ENCODE measurements around the gene MYH10. TPM values are rescaled to one million over a fixed set of nuclear protein-coding genes. Genes with fewer than 3 reads are reported as not detected.
A peak's percentile ranks its signal among the peaks of the same experiment; 100 is the strongest.

MYH10 gene
- total RNA-seq, 4 donors from 2014 or later = 29.3 to 50.0 (median 35.4) TPM

DNA sequence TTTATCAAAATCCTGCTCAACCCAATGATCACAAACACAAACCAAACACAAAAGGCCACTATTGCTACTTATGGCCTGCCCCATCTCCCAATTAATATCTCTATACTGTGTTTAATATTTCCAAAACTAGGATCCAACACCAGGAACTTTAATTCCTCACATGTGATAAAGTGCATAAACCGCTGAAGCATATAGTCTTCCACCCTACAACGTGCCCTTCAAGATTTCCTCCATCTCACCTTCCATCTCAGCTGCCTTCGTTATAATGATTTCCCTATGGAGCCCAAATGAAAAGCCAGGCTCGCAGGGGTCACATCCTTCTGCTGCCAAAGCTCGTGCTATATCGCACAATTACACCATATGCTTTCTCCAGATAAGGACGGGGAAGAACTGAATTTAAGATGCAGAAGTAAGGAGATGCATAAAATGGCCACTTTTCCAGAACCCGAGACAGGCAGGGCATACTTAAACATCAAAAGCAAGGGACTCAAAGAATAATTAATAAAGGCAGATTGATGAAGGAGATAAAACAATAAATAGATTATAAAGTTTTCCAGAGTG, 1.8 kb downstream of the MYH10 start:
- Histone ChIP-seq H3K4me1 (peaks cover 0 to 24% (median 3%) of the 10 kb centered on the region in 4 donors), H3K27ac (peak overlapping the region in 2 of 4 donors; percentile 78 to 89), H3K4me3 (peak overlapping the region in 2 of 4 donors; percentile 62 to 78), H3K27me3 (no peaks in the 10 kb centered on the region), H3K36me3 (no peaks in the 10 kb centered on the region), H3K9me3 (no peaks in the 10 kb centered on the region)
- no peak for DNase-seq (ENCODE audit: low spot score in 2 of 2)
- WGBS, 2 donors = 38 to 40% methylated on average over 8 of the region's 8 CpGs
- TF ChIP-seq POLR2A (IDR thresholded peaks at IDR 0.05) (no peak), EP300 (IDR thresholded peaks at IDR 0.05) (no peak)
- TF ChIP-seq, protein P1, sequence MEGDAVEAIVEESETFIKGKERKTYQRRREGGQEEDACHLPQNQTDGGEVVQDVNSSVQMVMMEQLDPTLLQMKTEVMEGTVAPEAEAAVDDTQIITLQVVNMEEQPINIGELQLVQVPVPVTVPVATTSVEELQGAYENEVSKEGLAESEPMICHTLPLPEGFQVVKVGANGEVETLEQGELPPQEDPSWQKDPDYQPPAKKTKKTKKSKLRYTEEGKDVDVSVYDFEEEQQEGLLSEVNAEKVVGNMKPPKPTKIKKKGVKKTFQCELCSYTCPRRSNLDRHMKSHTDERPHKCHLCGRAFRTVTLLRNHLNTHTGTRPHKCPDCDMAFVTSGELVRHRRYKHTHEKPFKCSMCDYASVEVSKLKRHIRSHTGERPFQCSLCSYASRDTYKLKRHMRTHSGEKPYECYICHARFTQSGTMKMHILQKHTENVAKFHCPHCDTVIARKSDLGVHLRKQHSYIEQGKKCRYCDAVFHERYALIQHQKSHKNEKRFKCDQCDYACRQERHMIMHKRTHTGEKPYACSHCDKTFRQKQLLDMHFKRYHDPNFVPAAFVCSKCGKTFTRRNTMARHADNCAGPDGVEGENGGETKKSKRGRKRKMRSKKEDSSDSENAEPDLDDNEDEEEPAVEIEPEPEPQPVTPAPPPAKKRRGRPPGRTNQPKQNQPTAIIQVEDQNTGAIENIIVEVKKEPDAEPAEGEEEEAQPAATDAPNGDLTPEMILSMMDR (IDR thresholded peaks at IDR 0.05) = no peak

DNA sequence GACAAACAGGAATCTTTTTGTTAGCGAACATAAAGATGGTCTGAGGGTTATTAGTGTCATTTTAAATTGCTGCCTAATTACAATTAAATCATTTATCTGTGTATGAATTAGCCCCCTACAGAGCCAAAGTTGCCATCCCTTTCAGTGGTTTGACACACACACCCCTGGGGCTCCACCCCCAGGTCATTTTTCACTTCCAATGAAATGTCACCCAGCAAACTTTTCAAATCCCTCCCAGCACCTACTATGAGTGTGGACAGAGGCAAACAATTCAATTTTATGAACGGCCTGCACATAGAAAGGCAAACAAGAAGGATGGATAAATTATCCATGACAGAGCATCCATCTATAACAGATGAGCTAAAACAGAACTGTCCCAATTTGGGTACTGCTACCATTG, 2.4 kb downstream of the MYH10 start:
- peaks cover 0 to 24% (median 3%) of the 10 kb centered on the region in 4 donors for H3K4me1 ChIP-seq
- WGBS, 2 donors = 63 to 73% methylated on average over 2 of the region's 2 CpGs
- TF ChIP-seq POLR2A (IDR thresholded peaks at IDR 0.05) (no peak), EP300 (IDR thresholded peaks at IDR 0.05) (no peak)
- TF ChIP-seq, protein P1 (IDR thresholded peaks at IDR 0.05) = no peak
- H3K27me3 ChIP-seq = no peaks in the 10 kb centered on the region
- no peak overlapping the region for H3K4me3 ChIP-seq
- DNase-seq (ENCODE audit: low spot score in 2 of 2) = no peak
- no peak overlapping the region for H3K27ac ChIP-seq
- H3K36me3 ChIP-seq = no peaks in the 10 kb centered on the region
- H3K9me3 ChIP-seq = no peaks in the 10 kb centered on the region

DNA sequence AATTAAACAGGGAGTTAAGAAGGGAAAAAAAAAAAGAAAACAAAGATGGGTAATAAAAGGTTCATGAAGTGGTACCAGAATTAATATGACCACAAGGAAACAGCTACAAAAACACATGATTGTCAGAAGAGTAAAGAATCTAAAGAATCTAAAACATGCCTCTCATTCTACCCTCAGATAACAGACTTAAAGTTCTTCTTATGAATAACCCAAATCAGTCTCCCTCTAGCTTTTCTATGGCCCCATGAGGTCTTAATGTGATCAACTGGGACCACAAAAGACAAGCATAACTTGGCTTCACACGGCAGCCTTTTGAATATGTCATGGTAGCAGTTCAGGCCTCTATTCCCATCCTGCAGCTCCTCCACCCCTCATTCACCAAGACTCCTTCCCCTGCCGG, 6.9 kb downstream of the MYH10 start:
- Histone ChIP-seq H3K27me3 (no peaks in the 10 kb centered on the region), H3K4me1 (peaks cover 0 to 4% (median 0%) of the 10 kb centered on the region in 4 donors), H3K36me3 (no peaks in the 10 kb centered on the region), H3K27ac (no peak overlapping the region), H3K4me3 (no peak overlapping the region), H3K9me3 (no peaks in the 10 kb centered on the region)
- TF ChIP-seq, protein P1 (IDR thresholded peaks at IDR 0.05) = no peak
- TF ChIP-seq POLR2A (IDR thresholded peaks at IDR 0.05) = no peak
- TF ChIP-seq EP300 (IDR thresholded peaks at IDR 0.05) = no peak
- WGBS, 2 donors = 50 to 61% methylated on average over 2 of the region's 2 CpGs
- DNase-seq (ENCODE audit: low spot score in 2 of 2) = no peak

DNA sequence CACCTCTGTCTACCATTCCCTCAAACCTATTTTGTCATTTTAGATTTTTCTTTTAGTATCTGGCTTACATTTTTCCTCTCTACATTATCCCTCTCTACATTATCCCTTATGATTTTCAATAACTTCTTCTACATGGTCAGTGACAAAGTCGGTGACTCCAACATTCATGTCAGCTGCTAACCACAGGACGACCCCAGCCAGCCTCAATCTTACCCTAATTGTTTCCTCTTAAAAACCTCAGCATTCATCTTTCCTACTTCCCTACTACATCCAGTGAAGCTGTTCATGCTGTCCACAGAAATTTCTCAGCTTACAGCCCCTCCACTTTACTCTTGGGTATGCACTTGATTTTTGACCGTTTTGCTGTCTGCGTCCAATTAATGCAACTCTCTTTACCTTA, 8.3 kb downstream of the MYH10 start:
- Histone ChIP-seq H3K27ac (no peak overlapping the region), H3K4me1 (no peaks in the 10 kb centered on the region), H3K9me3 (no peaks in the 10 kb centered on the region), H3K36me3 (peaks cover 0 to 3% (median 0%) of the 10 kb centered on the region in 3 donors), H3K4me3 (no peak overlapping the region), H3K27me3 (no peaks in the 10 kb centered on the region)
- 80 to 81% methylated on average over 4 of the region's 4 CpGs for WGBS, 2 donors
- TF ChIP-seq, protein P1 (IDR thresholded peaks at IDR 0.05) = no peak
- TF ChIP-seq EP300 (IDR thresholded peaks at IDR 0.05) = no peak
- no peak for TF ChIP-seq POLR2A (IDR thresholded peaks at IDR 0.05)
- no peak for DNase-seq (ENCODE audit: low spot score in 2 of 2)

DNA sequence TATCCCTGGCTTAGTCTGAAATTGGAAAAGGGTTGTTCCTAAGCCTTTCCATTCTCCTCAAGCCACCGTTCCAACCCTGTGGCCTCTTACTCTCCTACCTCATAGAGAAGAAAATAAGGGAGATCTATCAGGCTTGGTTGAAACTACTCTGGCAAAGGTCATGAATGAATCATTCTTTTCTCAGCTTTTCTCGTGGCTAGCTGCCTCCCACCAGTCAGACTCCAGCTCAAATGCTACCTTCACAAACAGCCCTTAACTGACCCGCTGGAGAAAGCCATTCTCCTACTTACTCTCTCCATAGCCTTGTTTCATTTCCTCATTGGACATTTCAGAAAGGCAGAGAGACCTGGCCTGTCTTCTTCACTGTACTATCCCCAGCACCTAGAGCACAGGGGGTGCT, 8.9 kb downstream of the MYH10 start:
- Histone ChIP-seq H3K27me3 (no peaks in the 10 kb centered on the region), H3K4me3 (no peak overlapping the region)
- TF ChIP-seq POLR2A (IDR thresholded peaks at IDR 0.05) (no peak), EP300 (IDR thresholded peaks at IDR 0.05) (no peak)
- TF ChIP-seq, protein P1 (IDR thresholded peaks at IDR 0.05) = no peak

More for the DNA sequence above, 8.9 kb downstream of the MYH10 start:
- no peak overlapping the region for H3K27ac ChIP-seq
- WGBS, 2 donors = 45 to 46% methylated on average over 3 of the region's 3 CpGs
- peaks cover 0 to 3% (median 0%) of the 10 kb centered on the region in 3 donors for H3K36me3 ChIP-seq
- H3K9me3 ChIP-seq = peaks cover 0 to 4% (median 0%) of the 10 kb centered on the region in 4 donors
- no peaks in the 10 kb centered on the region for H3K4me1 ChIP-seq
- DNase-seq (ENCODE audit: low spot score in 2 of 2) = no peak
